HEK293 (cell line): ENCODE measurements around the gene ERFE.

Experiments
- CTCF ChIA-PET: fragments of 350-600 bp; formaldehyde crosslinking; extraction: SDS; loops from one replicate; lab custom pipeline; 2021; ENCODE audit warnings: antibody characterized with exemption; lab: Yijun Ruan, JAX
- POLR2A ChIA-PET: fragments of 300-600 bp; formaldehyde crosslinking; extraction: SDS; loops from one replicate; lab custom pipeline; 2020; ENCODE audit warnings: antibody characterized with exemption, inconsistent platforms; lab: Yijun Ruan, JAX
- H3K27ac ChIP-seq: fragments of 200-500 bp; sonication (Bioruptor generic); 2 replicates; pipeline ENCODE4 v1.5.1; 2014; ENCODE audit warnings: low read depth, low read length, control low read depth, inconsistent platforms; ENCODE audit errors: extremely low read depth
- H3K36me3 ChIP-seq, 2 experiments: fragments of 200-500 bp in 1 of 2; sonication (Bioruptor generic) in 1 of 2; 1 replicate in 1 of 2; 2 replicates in 1 of 2; pipeline ENCODE4 v1.5.1; 2014 to 2017; ENCODE audit warnings: inconsistent platforms in 2 of 2, low read length in 2 of 2; ENCODE audit not compliant: control insufficient read depth in 2 of 2, insufficient read depth in 1 of 2
- H3K4me1 ChIP-seq: fragments of 200-500 bp; sonication (Bioruptor generic); 2 replicates; pipeline ENCODE4 v1.5.1; 2014; ENCODE audit warnings: mild to moderate bottlenecking, low read length, inconsistent platforms; ENCODE audit not compliant: control insufficient read depth, insufficient read depth
- H3K4me3 ChIP-seq: 2 replicates; pipeline ENCODE4 v1.5.1; 2011; ENCODE audit warnings: low read depth, mild to moderate bottlenecking, control low read depth, low read length, moderate library complexity
- H3K9me3 ChIP-seq: fragments of 200-500 bp; sonication (Bioruptor generic); 2 replicates; pipeline ENCODE4 v1.5.1; 2014; ENCODE audit warnings: low read depth, low read length, inconsistent platforms; ENCODE audit not compliant: control insufficient read depth, insufficient read depth
- GFI1B ChIP-seq: fragments of 450-650 bp; formaldehyde crosslinking; IDR thresholded peaks from 2 replicates; pipeline ENCODE4 v1.5.1; 2016; ENCODE audit warnings: missing biosample characterization, missing genetic modification characterization
- KLF7 ChIP-seq: fragments of 450-650 bp; formaldehyde crosslinking; IDR thresholded peaks from 2 replicates; pipeline ENCODE4 v1.5.1; 2016; ENCODE audit warnings: missing biosample characterization, missing genetic modification characterization, borderline replicate concordance
- REPIN1 ChIP-seq: fragments of 450-650 bp; formaldehyde crosslinking; IDR thresholded peaks from 2 replicates; pipeline ENCODE4 v1.5.1; 2017; ENCODE audit warnings: missing biosample characterization, missing genetic modification characterization, low read depth
- ZBTB17 ChIP-seq: fragments of 450-650 bp; formaldehyde crosslinking; IDR thresholded peaks from 2 replicates; pipeline ENCODE4 v1.5.1; 2016; ENCODE audit warnings: missing biosample characterization, missing genetic modification characterization
- ZBTB21 ChIP-seq: fragments of 450-650 bp; formaldehyde crosslinking; IDR thresholded peaks from 2 replicates; pipeline ENCODE4 v1.5.1; 2017; ENCODE audit warnings: missing biosample characterization, missing genetic modification characterization
- ZNF174 ChIP-seq: fragments of 450-650 bp; formaldehyde crosslinking; IDR thresholded peaks from 2 replicates; pipeline ENCODE4 v1.5.0; 2017; ENCODE audit warnings: missing biosample characterization, mild to moderate bottlenecking, missing genetic modification characterization
- ZNF239 ChIP-seq: fragments of 450-650 bp; formaldehyde crosslinking; IDR thresholded peaks from 2 replicates; pipeline ENCODE4 v1.5.1; 2016; ENCODE audit warnings: missing biosample characterization, missing genetic modification characterization
- ZNF248 ChIP-seq: fragments of 450-650 bp; formaldehyde crosslinking; IDR thresholded peaks from 2 replicates; pipeline ENCODE4 v1.5.1; 2017; ENCODE audit warnings: missing biosample characterization, missing genetic modification characterization
- ZNF335 ChIP-seq: fragments of 450-650 bp; formaldehyde crosslinking; conservative IDR thresholded peaks from 2 replicates; pipeline ENCODE4 v1.5.1; 2016; ENCODE audit warnings: missing biosample characterization, missing genetic modification characterization
- ZNF610 ChIP-seq: fragments of 450-650 bp; formaldehyde crosslinking; IDR thresholded peaks from 2 replicates; pipeline ENCODE4 v1.5.1; 2016; ENCODE audit warnings: missing biosample characterization, missing genetic modification characterization, borderline replicate concordance
- ZNF677 ChIP-seq: fragments of 450-650 bp; IDR thresholded peaks from 2 replicates; pipeline ENCODE4 v1.5.0; 2018; ENCODE audit warnings: missing biosample characterization, mild to moderate bottlenecking, missing genetic modification characterization, moderate library complexity
- ZNF777 ChIP-seq: fragments of 450-650 bp; formaldehyde crosslinking; IDR thresholded peaks from 2 replicates; pipeline ENCODE4 v1.5.1; 2017; ENCODE audit warnings: missing biosample characterization, missing genetic modification characterization, borderline replicate concordance
- TF ChIP-seq, protein P1 (sequence below): fragments of 450-650 bp; formaldehyde crosslinking; IDR thresholded peaks from 2 replicates; pipeline ENCODE4 v1.5.1; 2017; ENCODE audit warnings: missing biosample characterization, missing genetic modification characterization
- TF ChIP-seq, protein P2 (sequence below): fragments of 450-650 bp; formaldehyde crosslinking; IDR thresholded peaks from 2 replicates; pipeline ENCODE4 v1.5.1; 2016; ENCODE audit warnings: missing biosample characterization, missing genetic modification characterization
- TF ChIP-seq, protein P3 (sequence below): IDR thresholded peaks from 2 replicates; pipeline ENCODE4 v1.6.1; 2011; ENCODE audit warnings: mild to moderate bottlenecking, low read depth, low read length, borderline replicate concordance
- TF ChIP-seq, protein P4 (sequence below): fragments of 450-650 bp; formaldehyde crosslinking; IDR thresholded peaks from 2 replicates; pipeline ENCODE4 v1.5.1; 2016; ENCODE audit warnings: missing biosample characterization, missing genetic modification characterization

The ERFE gene

DNA sequence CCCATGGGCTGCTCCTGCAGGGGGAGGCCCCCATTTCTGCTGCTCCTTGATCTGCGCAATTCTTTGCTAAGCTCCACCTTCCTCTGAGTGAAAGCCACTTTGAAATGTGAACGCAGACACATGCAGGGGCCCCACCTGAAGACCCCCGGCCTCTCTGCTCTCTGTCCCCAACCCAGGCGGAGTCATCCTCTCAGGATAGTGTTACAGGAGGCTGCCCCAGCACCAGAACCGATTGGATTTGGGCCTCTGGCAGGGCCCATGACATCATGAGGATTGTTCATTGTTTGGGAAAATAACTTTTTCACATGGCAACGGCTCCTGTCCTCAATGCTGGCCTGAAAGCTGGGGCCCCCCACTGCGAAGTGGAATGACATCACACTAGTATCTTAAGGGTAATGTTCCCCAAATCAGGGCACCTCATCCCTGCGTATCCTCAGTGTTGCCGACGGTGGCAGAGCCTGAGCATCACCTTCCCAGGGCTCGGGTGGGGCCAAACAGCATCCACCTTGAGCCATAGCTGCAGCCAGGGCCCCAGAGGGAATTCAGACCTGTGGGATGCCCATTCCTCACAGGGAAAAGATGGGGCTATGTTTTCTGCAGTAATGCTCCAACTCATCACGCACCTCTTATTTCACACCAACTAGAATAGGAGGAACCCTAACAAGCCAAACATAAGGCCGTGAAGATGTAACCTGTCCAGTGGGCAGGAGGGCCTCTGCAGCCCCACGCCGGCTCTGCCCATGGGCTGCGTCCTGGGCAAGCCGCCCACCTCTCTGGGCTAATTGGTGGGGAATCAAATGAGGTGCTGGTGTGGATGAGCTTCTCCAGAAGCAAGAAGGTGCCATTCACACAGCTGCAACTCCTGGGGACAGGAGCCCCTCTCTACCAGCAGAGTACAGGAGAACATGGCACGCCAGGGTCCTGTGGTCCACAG lies 2.7 kb upstream of the ERFE start:
- Histone ChIP-seq H3K9me3 (no peaks in the 10 kb centered on the region), H3K36me3 (no peaks in the 10 kb centered on the region), H3K4me3 (no peak overlapping the region), H3K4me1 (no peaks in the 10 kb centered on the region; the same call in 1 of the 2 replicates), H3K27ac (no peak overlapping the region)
- ChIA-PET POLR2A (no interaction called here), CTCF (interaction anchor here (0.6 to 1.3 kb wide), 2 partner anchors 12 to 128 kb away, joined by 3 read pairs; no protein-coding TSS in a partner anchor)
- TF ChIP-seq ZNF239 (tag by site-specific recombination), result no peak
- TF ChIP-seq ZNF335 (tag by site-specific recombination), result 0 out of 2 replicates have a peak, but pooled peaks have one; percentile 3

DNA sequence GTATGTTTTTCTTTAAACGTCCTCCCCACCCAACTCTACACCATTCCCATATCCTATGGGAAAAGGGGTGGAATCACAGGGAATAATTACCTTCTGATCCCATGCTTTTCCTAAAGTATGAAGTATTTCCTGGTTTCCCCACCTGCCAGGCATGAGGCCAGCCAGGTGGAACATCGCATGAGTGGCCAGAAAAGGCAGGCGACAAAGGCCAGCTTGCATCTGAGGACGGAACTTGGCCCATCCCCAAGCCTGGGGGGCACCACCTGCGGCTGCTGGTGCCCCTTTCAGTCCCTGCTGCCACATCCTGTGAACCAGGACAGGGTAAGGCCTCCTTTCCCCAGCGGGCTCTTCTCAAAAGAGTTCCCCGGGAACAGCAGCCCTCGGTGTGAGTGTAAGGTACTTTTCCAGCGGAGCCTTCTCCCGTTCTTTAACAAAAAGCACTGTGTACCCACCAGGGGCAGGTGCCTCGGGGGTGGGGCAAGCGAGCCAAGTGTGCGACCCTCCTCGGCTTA lies 1.2 kb upstream of the ERFE start:
- Histone ChIP-seq H3K4me1 (no peaks in the 10 kb centered on the region; the same call in 1 of the 2 replicates), H3K4me3 (no peak overlapping the region), H3K27ac (no peak overlapping the region), H3K36me3 (no peaks in the 10 kb centered on the region)
- TF ChIP-seq ZBTB21 (tag by site-specific recombination) (no peak), ZNF610 (tag by site-specific recombination) (no peak), ZNF677 (no peak), ZNF248 (tag by site-specific recombination) (no peak), ZNF777 (tag by site-specific recombination) (no peak), ZNF174 (no peak), ZBTB17 (tag by site-specific recombination) (no peak), ZNF239 (tag by site-specific recombination) (no peak), KLF7 (tag by site-specific recombination) (no peak), REPIN1 (tag by site-specific recombination) (no peak), GFI1B (tag by site-specific recombination) (no peak)
- TF ChIP-seq, protein P1, sequence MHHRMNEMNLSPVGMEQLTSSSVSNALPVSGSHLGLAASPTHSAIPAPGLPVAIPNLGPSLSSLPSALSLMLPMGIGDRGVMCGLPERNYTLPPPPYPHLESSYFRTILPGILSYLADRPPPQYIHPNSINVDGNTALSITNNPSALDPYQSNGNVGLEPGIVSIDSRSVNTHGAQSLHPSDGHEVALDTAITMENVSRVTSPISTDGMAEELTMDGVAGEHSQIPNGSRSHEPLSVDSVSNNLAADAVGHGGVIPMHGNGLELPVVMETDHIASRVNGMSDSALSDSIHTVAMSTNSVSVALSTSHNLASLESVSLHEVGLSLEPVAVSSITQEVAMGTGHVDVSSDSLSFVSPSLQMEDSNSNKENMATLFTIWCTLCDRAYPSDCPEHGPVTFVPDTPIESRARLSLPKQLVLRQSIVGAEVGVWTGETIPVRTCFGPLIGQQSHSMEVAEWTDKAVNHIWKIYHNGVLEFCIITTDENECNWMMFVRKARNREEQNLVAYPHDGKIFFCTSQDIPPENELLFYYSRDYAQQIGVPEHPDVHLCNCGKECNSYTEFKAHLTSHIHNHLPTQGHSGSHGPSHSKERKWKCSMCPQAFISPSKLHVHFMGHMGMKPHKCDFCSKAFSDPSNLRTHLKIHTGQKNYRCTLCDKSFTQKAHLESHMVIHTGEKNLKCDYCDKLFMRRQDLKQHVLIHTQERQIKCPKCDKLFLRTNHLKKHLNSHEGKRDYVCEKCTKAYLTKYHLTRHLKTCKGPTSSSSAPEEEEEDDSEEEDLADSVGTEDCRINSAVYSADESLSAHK (tag by site-specific recombination), result no peak
- TF ChIP-seq, protein P2, sequence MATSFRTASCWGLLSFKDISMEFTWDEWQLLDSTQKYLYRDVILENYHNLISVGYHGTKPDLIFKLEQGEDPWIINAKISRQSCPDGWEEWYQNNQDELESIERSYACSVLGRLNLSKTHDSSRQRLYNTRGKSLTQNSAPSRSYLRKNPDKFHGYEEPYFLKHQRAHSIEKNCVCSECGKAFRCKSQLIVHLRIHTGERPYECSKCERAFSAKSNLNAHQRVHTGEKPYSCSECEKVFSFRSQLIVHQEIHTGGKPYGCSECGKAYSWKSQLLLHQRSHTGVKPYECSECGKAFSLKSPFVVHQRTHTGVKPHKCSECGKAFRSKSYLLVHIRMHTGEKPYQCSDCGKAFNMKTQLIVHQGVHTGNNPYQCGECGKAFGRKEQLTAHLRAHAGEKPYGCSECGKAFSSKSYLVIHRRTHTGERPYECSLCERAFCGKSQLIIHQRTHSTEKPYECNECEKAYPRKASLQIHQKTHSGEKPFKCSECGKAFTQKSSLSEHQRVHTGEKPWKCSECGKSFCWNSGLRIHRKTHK (tag by site-specific recombination), result no peak
- TF ChIP-seq, protein P3, sequence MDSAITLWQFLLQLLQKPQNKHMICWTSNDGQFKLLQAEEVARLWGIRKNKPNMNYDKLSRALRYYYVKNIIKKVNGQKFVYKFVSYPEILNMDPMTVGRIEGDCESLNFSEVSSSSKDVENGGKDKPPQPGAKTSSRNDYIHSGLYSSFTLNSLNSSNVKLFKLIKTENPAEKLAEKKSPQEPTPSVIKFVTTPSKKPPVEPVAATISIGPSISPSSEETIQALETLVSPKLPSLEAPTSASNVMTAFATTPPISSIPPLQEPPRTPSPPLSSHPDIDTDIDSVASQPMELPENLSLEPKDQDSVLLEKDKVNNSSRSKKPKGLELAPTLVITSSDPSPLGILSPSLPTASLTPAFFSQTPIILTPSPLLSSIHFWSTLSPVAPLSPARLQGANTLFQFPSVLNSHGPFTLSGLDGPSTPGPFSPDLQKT, result no peak
- TF ChIP-seq, protein P4, sequence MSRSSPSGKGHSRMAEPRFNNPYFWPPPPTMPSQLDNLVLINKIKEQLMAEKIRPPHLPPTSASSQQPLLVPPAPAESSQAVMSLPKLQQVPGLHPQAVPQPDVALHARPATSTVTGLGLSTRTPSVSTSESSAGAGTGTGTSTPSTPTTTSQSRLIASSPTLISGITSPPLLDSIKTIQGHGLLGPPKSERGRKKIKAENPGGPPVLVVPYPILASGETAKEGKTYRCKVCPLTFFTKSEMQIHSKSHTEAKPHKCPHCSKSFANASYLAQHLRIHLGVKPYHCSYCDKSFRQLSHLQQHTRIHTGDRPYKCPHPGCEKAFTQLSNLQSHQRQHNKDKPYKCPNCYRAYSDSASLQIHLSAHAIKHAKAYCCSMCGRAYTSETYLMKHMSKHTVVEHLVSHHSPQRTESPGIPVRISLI (tag by site-specific recombination), result no peak
- TF ChIP-seq, all 188 proteins: peak for 0
- ChIA-PET CTCF (no interaction called here), POLR2A (no interaction called here)
- H3K9me3 ChIP-seq, result no peaks in the 10 kb centered on the region
